ENCODE measurements around the gene CEP43. TPM values are rescaled to one million over a fixed set of nuclear protein-coding genes. Genes with fewer than 3 reads are reported as not detected.

Gene CEP43
- total and polyA plus RNA-seq, 2 of the 8 experiments (the other 6 are each of a cell fraction or from before 2014, with no cell fraction given), result 12.0 to 31.2 TPM

GRCh38 chr6:166957087-166957804, 42.0 kb upstream of the CEP43 start:
- Histone ChIP-seq H2AK5ac (ENCODE audit: low read depth, low read length) (no peak overlapping the region), H2BK20ac (ENCODE audit: low read length) (no peak overlapping the region), H3K9me3 (ENCODE audit: insufficient read depth in 2 of 2, low read depth in 1 of 2, low read length in 1 of 2) (0 out of 4 replicates have a peak, but pooled peaks cover 0 to under 1% of the 10 kb centered on the region in 2 experiments), H3K14ac (ENCODE audit: insufficient read length) (no peak overlapping the region), H3K18ac (ENCODE audit: extremely low read depth, low read length) (peak overlapping the region; percentile 71; the same call in 1 of the 2 replicates), H4K5ac (ENCODE audit: insufficient read length, low read depth, low read length) (no peak overlapping the region), H3K56ac (replicated peaks; ENCODE audit: insufficient read length, low read depth, low read length) (no peak overlapping the region), H2BK5ac (ENCODE audit: low read depth, low read length) (peak overlapping the region; percentile 24; the same call in 1 of the 2 replicates), H4K8ac (ENCODE audit: extremely low read depth, insufficient read depth, low read length) (0 out of 2 replicates have a peak overlapping the region, but pooled peaks have one; percentile 14), H2BK15ac (ENCODE audit: low read length) (no peak overlapping the region), H4K91ac (replicated peaks; ENCODE audit: insufficient read length, low read length) (no peak overlapping the region), H3K9ac (replicated peaks in 1 of 4; ENCODE audit: extremely low read depth in 1 of 4, low read depth in 3 of 4, low read length in 3 of 4) (no peak overlapping the region), H3K23ac (ENCODE audit: insufficient read length) (no peak overlapping the region), H3K4me2 (ENCODE audit: insufficient read depth in 1 of 2, low read depth in 2 of 2, low read length in 2 of 2) (peak overlapping the region; percentile 90 to 93), H3K27me3 (replicated peaks in 1 of 4; ENCODE audit: control insufficient read depth in 3 of 4, extremely low read depth in 1 of 4, insufficient read depth in 3 of 4, low read length in 3 of 4) (peaks cover 0 to 6% (median 0%) of the 10 kb centered on the region in 4 experiments; a peak in 3 of 7 replicates), H4K20me1 (replicated peaks in 1 of 2; ENCODE audit: control insufficient read depth in 1 of 2, insufficient read depth in 2 of 2, low read length in 2 of 2) (peaks cover 0 to 2% of the 10 kb centered on the region in 2 experiments), H3K4me1 (replicated peaks in 1 of 4; ENCODE audit: control insufficient read depth in 3 of 4, insufficient read depth in 4 of 4, low read length in 3 of 4) (peaks cover 2 to 12% (median 5%) of the 10 kb centered on the region in 4 experiments; a peak in 6 of 7 replicates), H3K27ac (ENCODE audit: low read depth, low read length) (no peak overlapping the region), H3K36me3 (ENCODE audit: control insufficient read depth in 2 of 4, insufficient read depth in 4 of 4, low read length in 3 of 4) (no peaks in the 10 kb centered on the region), H2BK120ac (replicated peaks; ENCODE audit: low read depth, low read length) (no peak overlapping the region), H2BK12ac (ENCODE audit: low read depth, low read length) (no peak overlapping the region), H3K4ac (replicated peaks; ENCODE audit: insufficient read length, low read depth, low read length) (no peak overlapping the region), H2AFZ (ENCODE audit: low read length) (peak overlapping the region; percentile 8; the same call in 1 of the 2 replicates), H3K4me3 (ENCODE audit: extremely low read depth in 1 of 4, insufficient read depth in 2 of 4, low read depth in 3 of 4, low read length in 4 of 4) (peak overlapping the region; percentile 58 to 83 (median 72)), H3K79me1 (ENCODE audit: low read depth, low read length) (no peaks in the 10 kb centered on the region; the same call in 1 of the 2 replicates), H3K79me2 (ENCODE audit: control insufficient read depth in 1 of 2, insufficient read depth in 2 of 2, low read length in 2 of 2) (no peaks in the 10 kb centered on the region; a peak in 1 of 4 replicates), H3K23me2 (ENCODE audit: low read depth, low read length) (peaks cover 17% of the 10 kb centered on the region; the same call in 1 of the 2 replicates)
- no peak for FAIRE-seq
- POLR2A ChIA-PET (ENCODE audit: partially characterized antibody), result interaction anchor here (0.6 to 1.6 kb wide), 6 partner anchors 9 to 42 kb away, joined by 3 to 5 read pairs (median 4); partner anchors contain the start of gene CEP43
- 12% methylated on average over 21 of the region's 26 CpGs; no CpG with 5 or more reads in 1 of the 2 experiments for WGBS, 2 experiments (ENCODE audit: extremely low coverage in 1 of 2, insufficient coverage in 1 of 2, insufficient read length in 1 of 2, insufficient replicate concordance in 2 of 2, low coverage in 1 of 2, low lambda C conversion rate in 2 of 2, missing lambda C conversion rate in 1 of 2)
- peak in 1 of 2 experiments; percentile 70 for DNase-seq (ENCODE audit: low read depth in 1 of 2, low spot score in 2 of 2)
- 0 out of 4 replicates have a peak, but pooled peaks of 1 of the 2 experiments have one; percentile 4 for TF ChIP-seq HDAC2 (IDR thresholded peaks at IDR 0.05; ENCODE audit: borderline replicate concordance in 1 of 2, low read depth in 2 of 2, low read length in 2 of 2)
- TF ChIP-seq POLR2A (IDR thresholded peaks at IDR 0.05; ENCODE audit: control extremely low read depth in 1 of 2, low read depth in 2 of 2, low read length in 2 of 2), result no peak
- peak; percentile 47; the same call in 1 of the 2 replicates for TF ChIP-seq E2F6 (IDR thresholded peaks at IDR 0.05)
- TF ChIP-seq YY1 (IDR thresholded peaks at IDR 0.05; ENCODE audit: low read depth, low read length), result no peak
- CTCF ChIA-PET (ENCODE audit: partially characterized antibody), result interaction anchor here (1.0 to 2.5 kb wide), 8 partner anchors 8 to 244 kb away, joined by 3 to 15 read pairs (median 5); partner anchors contain the start of gene CEP43
